HG02571 (cell line): Measurements from ENCODE around the gene CPSF4L.

Source experiments
- ATAC-seq: cut with Tn5 transposase; IDR thresholded peaks from one replicate; pipeline ENCODE4 v1.9.1; 2021; ENCODE audit warnings: mild to moderate bottlenecking, moderate library complexity; ENCODE audit not compliant: unreplicated experiment

The CPSF4L gene

GRCh38 chr17:73237714-73238113 is 24.0 kb downstream of the CPSF4L start:
- ATAC-seq = no peak

DNA sequence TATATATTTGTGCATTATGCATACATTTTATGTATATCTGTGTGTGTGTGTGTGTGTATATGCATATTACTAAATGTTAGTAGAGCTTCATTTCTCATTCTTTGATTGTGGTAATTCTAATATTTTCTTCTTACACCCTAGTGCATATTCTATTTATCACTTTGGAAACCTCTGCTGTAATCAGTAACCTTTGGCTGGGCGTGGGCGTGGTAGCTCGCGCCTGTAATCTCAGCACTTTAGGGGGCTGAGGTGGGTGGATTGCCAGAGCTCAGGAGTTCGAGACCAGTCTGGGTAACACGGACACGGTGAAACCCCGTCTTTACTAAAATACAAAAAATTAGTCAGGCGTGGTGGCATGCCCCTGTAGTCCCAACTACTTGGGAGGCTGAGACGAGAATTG is 26.9 kb downstream of the CPSF4L start:
- no peak for ATAC-seq

- ATAC-seq = peak; percentile 14
Measured at GRCh38 chr17:73232587-73233373, 28.9 kb downstream of the CPSF4L start.

DNA sequence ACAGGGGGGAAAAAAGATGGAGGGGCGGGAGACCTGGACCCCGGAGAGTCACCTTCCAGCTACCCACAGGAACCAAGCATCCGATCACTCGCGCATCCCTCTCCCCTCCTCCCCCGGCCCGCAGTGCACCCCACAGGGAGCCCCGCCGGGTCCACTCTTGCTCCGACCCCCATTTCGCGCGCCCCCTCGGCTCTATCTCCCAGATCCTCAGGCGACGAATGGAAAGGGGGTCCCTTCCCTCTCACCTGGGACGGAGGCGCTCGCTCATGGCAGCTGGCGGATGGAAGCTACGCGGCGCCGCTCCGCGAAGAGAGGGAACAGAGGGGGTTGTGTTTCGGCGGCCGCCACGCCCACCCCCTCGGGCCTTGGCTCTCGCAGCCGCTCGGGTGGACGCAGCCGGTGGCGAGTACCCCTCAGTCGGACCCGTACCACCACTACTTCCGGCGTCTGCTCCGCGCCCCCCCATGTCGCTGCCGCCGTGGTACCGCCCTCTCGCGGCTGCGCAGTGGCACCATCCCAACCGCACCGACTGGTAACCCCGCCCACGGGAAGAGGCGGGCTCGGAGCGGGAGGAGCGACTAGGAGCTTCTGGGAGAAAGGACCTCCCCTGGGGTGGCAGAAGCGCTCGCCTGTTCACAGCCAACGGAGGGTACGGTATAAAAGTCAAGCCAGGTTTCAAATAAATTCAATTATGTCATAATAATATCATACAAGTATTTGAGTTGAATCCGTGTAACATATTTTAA is 29.7 kb downstream of the CPSF4L start:
- ATAC-seq = peak; percentile 80

DNA sequence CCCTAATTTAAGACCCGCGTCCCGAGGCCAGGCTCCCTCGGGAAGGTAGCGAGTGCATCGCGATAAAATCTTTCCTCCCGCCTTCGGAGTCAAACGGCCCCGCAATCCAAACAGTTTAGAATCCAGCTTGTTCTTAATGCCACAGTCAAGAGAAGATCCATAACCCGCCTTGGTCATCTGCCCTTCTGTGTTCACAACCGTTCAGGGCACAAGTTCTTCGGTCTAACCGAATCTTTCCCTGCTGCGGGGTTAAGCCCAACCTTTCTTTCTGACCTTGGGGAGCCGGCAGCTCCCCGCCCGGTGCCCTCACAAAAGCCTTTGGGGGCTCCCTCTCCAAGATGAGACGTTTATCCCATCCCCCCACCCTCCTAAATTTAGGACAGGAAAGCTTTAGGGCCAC is 30.3 kb downstream of the CPSF4L start:
- ATAC-seq = no peak

GRCh38 chr17:73230088-73230487 is 31.6 kb downstream of the CPSF4L start:
- ATAC-seq = no peak

- ATAC-seq = no peak
Measured at GRCh38 chr17:73228748-73229236, 32.9 kb downstream of the CPSF4L start.

DNA sequence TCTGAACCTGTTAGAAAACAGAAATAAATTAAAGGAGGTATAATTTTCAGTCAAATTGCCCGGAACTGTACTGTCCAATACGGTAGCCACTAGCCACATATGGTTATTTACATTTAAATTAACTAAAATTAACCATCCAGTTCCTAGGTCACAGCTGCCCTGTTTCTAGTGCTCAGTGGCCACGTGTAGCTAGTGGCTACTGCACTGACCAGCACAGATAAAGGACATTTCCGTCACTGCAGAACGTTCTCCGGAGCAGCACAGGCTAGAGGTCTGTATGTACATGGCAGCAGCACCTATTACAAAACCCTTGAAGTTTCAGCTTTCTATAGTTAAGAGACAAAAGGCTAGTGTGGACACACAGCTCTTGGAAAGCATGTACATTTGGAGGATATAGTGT is 33.7 kb downstream of the CPSF4L start:
- no peak for ATAC-seq

DNA sequence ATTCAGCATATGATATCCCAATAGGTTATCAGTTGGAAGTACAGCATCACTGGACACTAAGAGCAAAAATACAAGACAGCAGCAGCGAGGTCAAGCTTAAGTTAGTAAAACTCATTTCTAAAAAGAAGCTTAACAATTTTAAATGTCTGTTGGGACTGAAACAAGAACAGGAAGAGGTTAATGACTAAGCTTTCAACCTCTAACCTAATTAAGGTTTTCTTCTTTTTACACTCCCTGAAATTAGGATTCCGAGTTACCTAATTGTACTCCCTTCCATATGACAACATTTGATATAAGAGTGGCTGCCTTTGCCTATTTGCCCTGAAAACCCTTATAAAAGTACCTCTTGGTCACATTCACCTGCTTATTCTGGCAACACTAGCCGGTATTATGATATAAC is 34.3 kb downstream of the CPSF4L start:
- no peak for ATAC-seq

GRCh38 chr17:73226556-73227172 is 35.0 kb downstream of the CPSF4L start:
- ATAC-seq = no peak

GRCh38 chr17:73224663-73225305 is 36.9 kb downstream of the CPSF4L start:
- no peak for ATAC-seq

DNA sequence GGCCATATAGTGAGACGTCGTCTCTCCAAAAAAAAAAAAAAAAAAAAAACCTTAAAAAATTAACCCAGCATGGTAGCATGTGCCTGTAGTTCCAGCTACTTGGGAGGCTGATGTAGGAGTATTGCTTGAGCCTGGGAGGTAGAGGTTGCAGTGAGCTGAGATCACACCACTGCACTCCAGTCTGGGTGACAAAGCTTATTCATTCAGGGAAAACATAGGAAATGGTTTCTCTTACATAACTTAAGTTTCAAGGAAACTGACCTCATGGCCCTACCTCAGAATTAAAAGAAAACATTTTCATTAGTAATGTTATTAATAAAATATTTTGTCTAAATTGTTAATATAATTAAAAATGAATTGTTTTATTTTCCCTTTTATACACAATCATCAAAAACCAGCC is 37.4 kb downstream of the CPSF4L start:
- ATAC-seq = no peak

GRCh38 chr17:73223626-73224230 is 38.0 kb downstream of the CPSF4L start:
- no peak for ATAC-seq

GRCh38 chr17:73215447-73215846 is 46.2 kb downstream of the CPSF4L start:
- ATAC-seq = no peak

DNA sequence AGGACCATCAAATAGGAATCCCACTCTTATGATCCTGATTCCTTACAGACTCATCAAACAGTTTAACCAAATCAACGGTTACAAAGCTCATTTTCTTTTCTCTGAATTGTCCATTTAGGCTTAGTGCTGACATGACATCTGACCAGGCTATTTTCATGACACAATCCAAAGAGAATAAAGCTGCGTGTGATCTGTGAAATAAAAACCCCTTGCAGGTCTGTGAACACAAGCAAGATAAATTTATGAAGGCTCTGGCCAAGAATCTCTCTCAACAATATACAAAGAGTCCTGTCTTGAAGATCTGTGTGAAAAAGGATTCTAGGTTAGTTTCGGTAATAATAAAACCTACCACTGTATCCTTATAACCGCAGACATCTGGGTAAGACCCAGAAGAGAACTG is 46.8 kb downstream of the CPSF4L start:
- ATAC-seq = no peak

DNA sequence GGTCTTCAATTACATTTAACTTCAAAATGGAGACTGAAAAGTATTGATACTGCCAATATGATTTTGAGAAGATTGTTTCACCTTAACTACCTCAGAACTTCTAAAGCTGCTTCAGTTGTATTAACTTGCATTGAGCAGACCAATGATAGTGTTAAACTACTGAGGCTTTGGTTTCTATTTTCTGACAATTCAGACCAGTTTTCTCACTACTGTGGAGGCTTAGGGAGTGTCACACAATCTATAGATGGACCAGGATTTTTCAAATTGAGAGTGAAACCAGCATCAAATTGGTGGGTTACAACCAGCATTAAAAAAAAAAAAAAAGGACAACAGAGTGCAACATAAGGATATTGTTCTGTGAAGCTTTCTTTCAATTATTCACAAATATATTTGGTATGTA is 47.7 kb downstream of the CPSF4L start:
- no peak for ATAC-seq

- ATAC-seq = no peak
Measured at GRCh38 chr17:73211745-73212144, 49.9 kb downstream of the CPSF4L start.

DNA sequence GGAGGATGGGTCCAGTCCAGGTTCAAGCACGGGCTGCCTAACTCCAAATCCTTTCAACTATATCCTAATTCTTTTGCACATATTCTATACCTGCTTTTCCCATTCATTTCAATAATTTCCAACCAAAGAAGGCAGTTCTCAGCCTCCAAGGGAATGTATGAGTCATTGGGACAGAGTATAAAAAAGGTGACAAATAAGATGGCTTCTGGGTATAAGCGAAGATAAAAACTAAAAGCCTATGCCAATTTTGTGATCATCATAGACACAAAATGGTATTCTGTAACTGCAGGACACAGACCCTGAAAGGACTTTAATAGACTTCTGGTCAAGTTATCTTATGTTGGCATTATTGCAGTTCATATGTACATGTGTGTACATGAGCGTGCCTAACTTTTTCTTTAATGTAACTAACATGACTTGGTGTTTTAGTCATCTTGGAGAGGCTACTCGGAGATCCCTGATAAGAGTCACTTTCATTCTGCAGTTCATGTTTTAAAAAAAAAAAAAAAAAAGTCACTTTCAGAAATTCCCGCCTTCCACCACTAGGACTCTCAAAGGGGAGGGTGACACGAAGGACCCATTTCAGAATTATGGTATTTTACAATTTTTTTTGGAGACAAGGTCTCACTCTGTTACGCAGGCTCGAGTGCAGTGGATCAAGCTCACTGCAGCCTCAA is 51.5 kb downstream of the CPSF4L start:
- ATAC-seq = no peak

GRCh38 chr17:73209436-73209835 is 52.2 kb downstream of the CPSF4L start:
- no peak for ATAC-seq

DNA sequence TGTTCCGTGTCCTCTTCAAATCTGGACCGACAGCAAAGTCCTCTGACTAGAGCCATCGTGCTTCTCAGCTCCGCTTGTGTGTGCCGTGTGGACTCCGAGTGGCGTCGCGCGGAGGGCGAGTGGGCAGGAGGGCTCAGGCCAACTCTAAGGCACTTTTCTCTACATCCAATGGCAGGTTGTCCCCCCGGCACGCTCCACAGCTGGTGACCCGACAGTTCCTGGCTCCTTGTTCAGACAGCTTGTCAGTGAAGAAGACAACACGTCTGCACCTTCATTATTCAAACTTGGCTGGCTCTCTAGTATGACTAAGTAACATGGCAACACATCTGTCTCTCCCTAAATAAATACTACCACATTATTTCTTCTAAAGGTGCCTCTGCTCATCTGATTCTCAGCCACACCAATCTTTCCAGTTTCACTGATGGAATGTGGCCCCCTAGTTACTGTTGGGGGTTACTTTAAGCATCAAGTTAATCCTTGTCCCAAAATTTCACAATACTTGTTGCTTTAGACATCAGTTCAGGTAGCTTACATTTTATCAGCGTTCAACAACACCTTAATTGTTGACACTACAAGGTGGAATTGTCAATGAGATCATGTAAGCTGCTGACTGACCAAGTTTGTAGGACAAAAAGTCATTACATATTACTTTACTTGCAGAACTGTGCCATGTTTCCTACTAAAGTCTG is 53.4 kb downstream of the CPSF4L start:
- ATAC-seq = no peak
